Stimulated activated CD4-positive, alpha-beta T cell treated with anti-CD3 and anti-CD28 coated beads, TNF-alpha, amount 100 ng/mL, for 24 hours (primary cell): ENCODE results near the gene AUNIP.
"Not testable (repeated sequence)": the region's sequence is repeated elsewhere in the genome, so short reads cannot be mapped to it uniquely, and the experiment has no call there.

ENCODE experiments used
- DNase-seq, 3 experiments: peaks; one replicate each; pipeline ENCODE4 v3.0.0-alpha.2; 2020; ENCODE audit warnings: low read depth in 3 of 3

AUNIP gene

GRCh38 chr1:25864434-25864833 lies 5.2 kb upstream of the AUNIP start:
- no peak for DNase-seq

GRCh38 chr1:25863486-25864262 lies 4.4 kb upstream of the AUNIP start:
- no peak for DNase-seq

GRCh38 chr1:25862785-25863485 lies 3.7 kb upstream of the AUNIP start:
- DNase-seq = no peak

- no peak for DNase-seq
Observed at GRCh38 chr1:25861316-25862286, 2.3 kb upstream of the AUNIP start.

- DNase-seq = no peak
Observed at GRCh38 chr1:25858494-25858893, 763 bp downstream of the AUNIP start.

GRCh38 chr1:25856856-25857255 lies 2.4 kb downstream of the AUNIP start:
- no peak for DNase-seq

GRCh38 chr1:25854554-25854953 lies 4.7 kb downstream of the AUNIP start:
- no peak for DNase-seq

GRCh38 chr1:25848531-25848930 lies 10.7 kb downstream of the AUNIP start:
- DNase-seq = no peak

- no peak for DNase-seq
Observed at GRCh38 chr1:25847929-25848328, 11.3 kb downstream of the AUNIP start.

GRCh38 chr1:25845664-25846063 lies 13.6 kb downstream of the AUNIP start:
- DNase-seq = no peak

GRCh38 chr1:25844536-25845337 lies 14.5 kb downstream of the AUNIP start:
- no peak for DNase-seq

- no peak for DNase-seq
Observed at GRCh38 chr1:25843483-25843882, 15.8 kb downstream of the AUNIP start.

GRCh38 chr1:25839808-25840207 lies 19.4 kb downstream of the AUNIP start:
- DNase-seq = not testable (repeated sequence)

GRCh38 chr1:25837262-25837875 lies 21.9 kb downstream of the AUNIP start:
- DNase-seq = no peak

GRCh38 chr1:25836695-25837094 lies 22.6 kb downstream of the AUNIP start:
- DNase-seq = no peak

GRCh38 chr1:25834894-25835293 lies 24.4 kb downstream of the AUNIP start:
- DNase-seq = no peak

- no peak for DNase-seq
Observed at GRCh38 chr1:25833158-25833557, 26.1 kb downstream of the AUNIP start.

GRCh38 chr1:25832336-25833037 lies 26.8 kb downstream of the AUNIP start:
- DNase-seq = no peak

- DNase-seq = no peak
Observed at GRCh38 chr1:25831569-25832196, 27.6 kb downstream of the AUNIP start.

GRCh38 chr1:25829046-25829445 lies 30.2 kb downstream of the AUNIP start:
- DNase-seq = no peak
